GM19463 (cell line): ENCODE data around the gene SMYD2.
"Not testable (repeated sequence)": the region's sequence is repeated elsewhere in the genome, so short reads cannot be mapped to it uniquely, and the experiment has no call there.

Source experiments
- ATAC-seq: cut with Tn5 transposase; IDR thresholded peaks from one replicate; pipeline ENCODE4 v1.9.1; 2021; ENCODE audit warnings: mild to moderate bottlenecking, moderate library complexity; ENCODE audit not compliant: unreplicated experiment

SMYD2 gene

GRCh38 chr1:214271174-214271858 lies 9.6 kb upstream of the SMYD2 start:
- ATAC-seq: no peak

- ATAC-seq: no peak
Observed at GRCh38 chr1:214271995-214272731, 8.8 kb upstream of the SMYD2 start.

- ATAC-seq: peak; percentile 44
Observed at GRCh38 chr1:214272964-214273533, 7.9 kb upstream of the SMYD2 start.

GRCh38 chr1:214275700-214276099 lies 5.3 kb upstream of the SMYD2 start:
- ATAC-seq: not testable (repeated sequence)

GRCh38 chr1:214276786-214277185 lies 4.2 kb upstream of the SMYD2 start:
- no peak for ATAC-seq

GRCh38 chr1:214277704-214278635 lies 3.0 kb upstream of the SMYD2 start:
- no peak for ATAC-seq

- peak; percentile 4 for ATAC-seq
Observed at GRCh38 chr1:214280386-214281020, 456 bp upstream of the SMYD2 start.

GRCh38 chr1:214281720-214282629 lies 1.0 kb downstream of the SMYD2 start:
- ATAC-seq: no peak

GRCh38 chr1:214282630-214283242 lies 1.8 kb downstream of the SMYD2 start:
- no peak for ATAC-seq

GRCh38 chr1:214285610-214286440 lies 4.9 kb downstream of the SMYD2 start:
- no peak for ATAC-seq

- no peak for ATAC-seq
Observed at GRCh38 chr1:214287884-214288283, 6.9 kb downstream of the SMYD2 start.

GRCh38 chr1:214289574-214290272 lies 8.8 kb downstream of the SMYD2 start:
- ATAC-seq: no peak

GRCh38 chr1:214290424-214291037 lies 9.6 kb downstream of the SMYD2 start:
- ATAC-seq: no peak

GRCh38 chr1:214292322-214292721 lies 11.4 kb downstream of the SMYD2 start:
- ATAC-seq: no peak

GRCh38 chr1:214295934-214296333 lies 15.0 kb downstream of the SMYD2 start:
- ATAC-seq: no peak

GRCh38 chr1:214296860-214297745 lies 16.1 kb downstream of the SMYD2 start:
- no peak for ATAC-seq
